Retinal pigment epithelial cell (primary cell): ENCODE measurements around the gene CLIC3.

ENCODE experiments used
- DNase-seq: peaks from one replicate; pipeline ENCODE4 v3.0.0-alpha.2; 2010; ENCODE audit warnings: low read depth
- H3K4me3 ChIP-seq: 2 replicates; pipeline ENCODE4 v1.5.1; 2011; ENCODE audit warnings: mild to moderate bottlenecking, low read length, control low read depth, moderate library complexity
- TF ChIP-seq, protein P1 (sequence below): conservative IDR thresholded peaks from 2 replicates; pipeline ENCODE4 v1.5.1; 2011; ENCODE audit warnings: low read depth, low read length, control low read depth, inconsistent platforms

Gene CLIC3

GRCh38 chr9:136949817-136950655 lies 46.3 kb downstream of the CLIC3 start:
- TF ChIP-seq, protein P1, sequence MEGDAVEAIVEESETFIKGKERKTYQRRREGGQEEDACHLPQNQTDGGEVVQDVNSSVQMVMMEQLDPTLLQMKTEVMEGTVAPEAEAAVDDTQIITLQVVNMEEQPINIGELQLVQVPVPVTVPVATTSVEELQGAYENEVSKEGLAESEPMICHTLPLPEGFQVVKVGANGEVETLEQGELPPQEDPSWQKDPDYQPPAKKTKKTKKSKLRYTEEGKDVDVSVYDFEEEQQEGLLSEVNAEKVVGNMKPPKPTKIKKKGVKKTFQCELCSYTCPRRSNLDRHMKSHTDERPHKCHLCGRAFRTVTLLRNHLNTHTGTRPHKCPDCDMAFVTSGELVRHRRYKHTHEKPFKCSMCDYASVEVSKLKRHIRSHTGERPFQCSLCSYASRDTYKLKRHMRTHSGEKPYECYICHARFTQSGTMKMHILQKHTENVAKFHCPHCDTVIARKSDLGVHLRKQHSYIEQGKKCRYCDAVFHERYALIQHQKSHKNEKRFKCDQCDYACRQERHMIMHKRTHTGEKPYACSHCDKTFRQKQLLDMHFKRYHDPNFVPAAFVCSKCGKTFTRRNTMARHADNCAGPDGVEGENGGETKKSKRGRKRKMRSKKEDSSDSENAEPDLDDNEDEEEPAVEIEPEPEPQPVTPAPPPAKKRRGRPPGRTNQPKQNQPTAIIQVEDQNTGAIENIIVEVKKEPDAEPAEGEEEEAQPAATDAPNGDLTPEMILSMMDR: no peak
- peak overlapping the region; percentile 53 for H3K4me3 ChIP-seq
- peak; percentile 71 for DNase-seq

GRCh38 chr9:136949239-136949816 lies 47.0 kb downstream of the CLIC3 start:
- DNase-seq: no peak
- TF ChIP-seq, protein P1: no peak
- H3K4me3 ChIP-seq: peak overlapping the region; percentile 53

GRCh38 chr9:136947955-136948510 lies 48.3 kb downstream of the CLIC3 start:
- DNase-seq: no peak
- TF ChIP-seq, protein P1: peak; percentile 61
- H3K4me3 ChIP-seq: no peak overlapping the region

GRCh38 chr9:136947028-136947891 lies 49.1 kb downstream of the CLIC3 start:
- DNase-seq: no peak
- no peak overlapping the region for H3K4me3 ChIP-seq
- TF ChIP-seq, protein P1: no peak

DNA sequence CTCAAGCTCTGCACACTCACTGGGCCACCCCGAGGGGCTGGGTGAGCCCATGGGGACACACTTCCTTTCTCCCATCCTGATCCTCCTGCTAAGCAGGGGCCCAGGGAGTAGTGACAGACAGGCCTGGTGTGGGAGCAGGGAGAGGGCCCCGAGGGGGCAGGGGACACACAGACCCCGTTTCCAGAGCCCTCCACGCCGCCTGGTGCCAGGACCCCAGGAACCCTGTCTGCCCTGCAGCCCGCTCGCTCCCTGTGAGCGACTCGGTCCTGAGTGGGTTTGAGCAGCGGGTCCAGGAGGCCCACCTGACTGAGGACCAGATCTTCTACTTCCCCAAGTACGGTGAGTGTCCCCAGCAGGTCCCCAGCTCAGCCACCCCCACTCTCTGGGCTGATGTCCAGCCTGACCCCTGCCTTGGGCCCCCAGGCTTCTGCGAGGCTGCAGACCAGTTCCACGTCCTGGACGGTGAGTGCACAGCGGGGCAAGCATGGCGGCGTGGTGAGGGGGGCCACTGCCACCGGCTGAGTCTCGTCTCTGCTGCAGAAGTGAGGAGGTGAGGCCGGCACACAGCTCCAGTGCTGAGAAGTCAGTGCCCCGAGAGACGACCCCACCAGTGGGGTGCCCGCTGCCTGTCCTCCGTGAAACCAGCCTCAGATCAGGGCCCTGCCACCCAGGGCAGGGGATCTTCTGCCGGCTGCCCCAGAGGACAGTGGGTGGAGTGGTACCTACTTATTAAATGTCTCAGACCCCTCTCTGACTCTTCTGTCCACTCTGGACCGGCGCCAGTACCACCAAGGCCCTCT lies 49.9 kb downstream of the CLIC3 start:
- no peak for DNase-seq
- TF ChIP-seq, protein P1: no peak
- no peak overlapping the region for H3K4me3 ChIP-seq
